Amniotic epithelial cell (primary cell): Measurements from ENCODE around the gene NCK2.
"Not testable (repeated sequence)": the region's sequence is repeated elsewhere in the genome, so short reads cannot be mapped to it uniquely, and the experiment has no call there.

Experiments used
- DNase-seq: peaks from one replicate; pipeline ENCODE4 v3.0.0-alpha.2; 2010; ENCODE audit warnings: low read depth

Gene NCK2

DNA sequence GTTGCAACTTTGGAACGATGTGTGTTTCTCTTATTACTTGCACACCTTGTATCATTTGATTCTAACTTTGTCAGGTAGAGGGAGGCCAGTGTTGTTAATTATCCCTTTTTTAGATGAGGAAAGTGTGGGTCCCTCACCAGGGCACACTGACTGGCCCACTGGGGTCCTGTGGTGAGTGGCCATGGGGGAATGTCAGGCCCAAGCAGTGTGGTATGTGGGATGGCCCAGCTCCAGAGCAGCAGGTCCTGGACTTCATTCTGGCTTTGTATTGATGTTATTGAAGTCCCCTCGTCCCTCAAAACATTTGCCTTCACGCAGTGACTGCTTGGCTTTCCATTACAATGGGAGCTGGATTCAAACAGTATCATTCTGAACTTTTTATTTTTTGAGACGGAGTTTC, 11.7 kb downstream of the NCK2 start:
- no peak for DNase-seq

DNA sequence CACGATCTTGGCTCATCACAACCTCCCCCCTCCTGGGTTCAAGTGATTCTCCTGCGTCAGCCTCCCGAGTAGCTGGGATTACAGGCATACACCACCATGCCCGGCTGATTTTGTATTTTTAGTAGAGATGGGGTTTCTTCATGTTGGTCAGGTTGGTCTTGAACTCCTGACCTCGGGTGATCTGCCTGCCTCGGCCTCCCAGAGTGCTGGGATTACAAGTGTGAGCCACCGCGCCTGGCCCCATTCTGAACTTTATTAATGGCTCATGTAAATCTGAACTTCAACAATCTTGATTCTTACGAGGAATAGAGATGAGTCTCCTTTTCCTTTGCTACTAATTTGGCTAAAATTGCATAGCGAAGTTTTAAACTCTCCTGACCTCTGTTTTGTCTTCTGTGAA, 12.2 kb downstream of the NCK2 start:
- not testable (repeated sequence) for DNase-seq

DNA sequence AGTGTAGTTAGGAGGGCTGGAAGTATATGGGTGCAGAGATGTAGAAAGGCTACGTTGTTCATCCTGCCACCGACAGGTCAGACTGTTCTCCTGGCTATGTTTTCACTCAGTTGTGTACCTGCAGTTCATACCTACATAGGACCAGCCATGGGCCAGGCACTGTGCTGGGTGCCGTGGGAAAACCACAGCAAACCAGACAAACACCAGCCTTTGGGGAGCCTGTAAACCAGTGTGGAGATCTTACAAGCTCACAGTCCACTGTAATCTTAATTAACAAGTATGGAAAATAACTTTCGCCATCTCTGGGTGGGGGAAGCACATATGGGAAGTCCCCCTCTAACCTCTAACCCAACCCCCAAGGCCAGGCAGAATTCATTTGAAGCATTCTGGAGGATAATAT, 12.7 kb downstream of the NCK2 start:
- DNase-seq: no peak

DNA sequence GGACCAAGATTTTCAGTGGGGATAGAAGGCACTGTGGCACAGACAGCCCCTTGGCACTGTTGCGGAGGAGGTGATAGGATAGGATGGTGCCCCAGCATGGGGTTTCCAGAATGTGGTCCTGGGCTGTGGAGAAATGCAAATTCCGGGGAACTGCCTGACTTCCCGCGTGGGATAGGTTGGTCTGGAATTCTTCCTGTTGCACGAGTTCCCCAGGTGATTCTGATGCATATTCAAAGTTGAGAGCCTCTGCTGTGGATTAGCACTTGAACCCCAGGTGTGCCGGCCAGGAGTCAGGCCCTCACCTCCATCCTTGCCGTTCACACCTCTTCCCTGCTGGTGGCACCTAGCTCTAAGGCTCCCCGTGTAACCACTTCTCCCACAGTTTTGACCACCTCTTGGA, 15.5 kb downstream of the NCK2 start:
- DNase-seq: no peak

DNA sequence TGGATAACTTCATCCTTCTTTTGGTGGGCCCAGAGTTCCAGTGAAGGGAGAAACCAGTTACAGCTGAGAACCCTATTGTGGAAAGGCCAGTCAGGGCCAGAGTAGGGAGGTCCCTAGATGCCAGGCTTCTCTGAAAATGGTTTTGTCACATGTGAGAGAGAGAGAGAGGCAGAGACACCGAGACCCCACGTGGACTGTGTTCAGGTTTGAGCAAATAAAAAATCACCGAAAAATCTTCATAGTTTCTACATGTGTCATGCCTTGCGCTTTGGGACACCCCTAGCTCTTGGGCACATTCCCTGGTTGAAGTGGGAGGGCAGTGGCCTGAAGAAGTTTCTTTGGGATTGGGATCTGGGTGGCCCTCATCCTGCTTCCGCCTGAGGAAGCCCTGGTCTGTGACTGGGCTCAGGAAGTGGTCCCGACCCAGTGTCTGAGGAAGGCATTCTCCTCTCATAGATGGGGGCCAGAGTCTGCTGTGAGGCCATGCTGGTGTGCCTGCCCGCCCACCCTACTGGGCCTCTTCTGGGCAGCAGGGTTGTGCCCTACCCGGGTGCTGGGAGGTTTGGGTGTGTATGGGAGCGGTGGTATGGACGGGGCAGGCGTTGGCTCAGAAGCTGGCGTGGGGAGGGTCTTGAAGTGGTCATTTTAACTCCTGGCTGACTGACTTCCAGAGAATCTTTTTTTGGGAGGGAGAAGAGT, 16.1 kb downstream of the NCK2 start:
- no peak for DNase-seq

DNA sequence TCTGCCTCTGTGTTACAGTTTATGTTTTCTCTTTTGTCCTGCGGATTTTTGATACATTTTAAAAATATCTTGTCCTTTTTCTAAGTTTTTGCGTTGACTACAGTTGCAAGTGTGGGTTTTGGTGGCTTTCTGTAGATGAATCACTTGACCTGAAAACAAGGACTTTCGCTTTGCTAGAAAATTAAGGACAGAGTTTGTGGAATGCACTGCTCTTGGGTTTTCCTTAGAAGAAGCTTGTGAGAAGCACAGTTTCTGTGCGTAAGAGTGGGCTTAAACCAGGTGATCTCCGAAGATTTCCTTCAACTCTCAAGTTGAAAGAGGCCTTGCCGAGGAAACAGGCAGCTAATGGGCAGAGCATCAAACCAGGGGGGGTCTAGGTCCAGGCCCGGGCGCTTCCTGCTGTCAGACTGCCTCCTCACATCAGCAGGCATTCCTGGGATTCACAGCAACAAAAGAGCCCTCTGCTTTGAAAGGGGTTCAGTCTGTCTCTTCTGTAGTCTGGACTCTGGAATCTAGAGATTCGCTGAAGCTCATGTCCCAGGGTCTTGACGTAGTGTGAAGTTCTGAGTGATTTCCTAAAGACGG, 17.3 kb downstream of the NCK2 start:
- DNase-seq: no peak

DNA sequence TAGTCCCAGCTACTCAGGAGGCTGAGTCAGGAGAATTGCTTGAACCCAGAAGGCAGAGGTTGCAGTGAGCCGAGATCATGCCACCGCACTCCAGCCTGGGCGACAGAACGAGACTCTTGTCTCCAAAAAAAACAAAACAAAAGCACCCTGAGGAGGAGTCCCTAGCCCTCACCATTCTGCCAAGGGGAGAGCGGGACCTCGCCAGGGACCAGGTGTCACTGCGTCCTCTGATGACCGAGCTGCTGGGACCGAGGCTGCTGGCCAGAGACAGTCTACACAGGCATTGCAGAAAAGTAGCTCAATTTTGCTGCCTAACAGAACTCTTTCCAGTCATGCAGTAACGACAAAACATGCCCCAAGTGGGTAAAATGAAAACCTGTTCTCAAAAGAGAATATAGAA, 18.4 kb downstream of the NCK2 start:
- no peak for DNase-seq

DNA sequence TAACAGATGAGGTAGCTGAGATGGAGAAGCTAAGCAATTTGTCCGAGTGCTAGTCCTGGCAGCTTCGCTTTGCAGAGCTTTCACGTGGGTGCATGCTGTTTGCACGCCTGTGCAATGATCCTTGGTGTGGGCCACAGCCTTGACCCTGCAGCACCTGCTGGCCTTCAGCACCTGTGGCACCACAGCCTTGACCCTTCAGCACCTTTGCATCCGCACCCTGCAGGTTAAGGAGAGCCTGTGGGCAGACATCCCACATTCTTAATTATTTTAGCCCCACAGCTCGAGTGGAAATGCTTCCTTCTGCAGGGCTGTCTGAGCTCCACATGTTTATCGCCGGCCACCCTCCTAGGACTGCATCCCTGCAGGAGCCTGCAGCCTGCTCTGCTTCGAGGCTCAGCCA, 19.3 kb downstream of the NCK2 start:
- no peak for DNase-seq

DNA sequence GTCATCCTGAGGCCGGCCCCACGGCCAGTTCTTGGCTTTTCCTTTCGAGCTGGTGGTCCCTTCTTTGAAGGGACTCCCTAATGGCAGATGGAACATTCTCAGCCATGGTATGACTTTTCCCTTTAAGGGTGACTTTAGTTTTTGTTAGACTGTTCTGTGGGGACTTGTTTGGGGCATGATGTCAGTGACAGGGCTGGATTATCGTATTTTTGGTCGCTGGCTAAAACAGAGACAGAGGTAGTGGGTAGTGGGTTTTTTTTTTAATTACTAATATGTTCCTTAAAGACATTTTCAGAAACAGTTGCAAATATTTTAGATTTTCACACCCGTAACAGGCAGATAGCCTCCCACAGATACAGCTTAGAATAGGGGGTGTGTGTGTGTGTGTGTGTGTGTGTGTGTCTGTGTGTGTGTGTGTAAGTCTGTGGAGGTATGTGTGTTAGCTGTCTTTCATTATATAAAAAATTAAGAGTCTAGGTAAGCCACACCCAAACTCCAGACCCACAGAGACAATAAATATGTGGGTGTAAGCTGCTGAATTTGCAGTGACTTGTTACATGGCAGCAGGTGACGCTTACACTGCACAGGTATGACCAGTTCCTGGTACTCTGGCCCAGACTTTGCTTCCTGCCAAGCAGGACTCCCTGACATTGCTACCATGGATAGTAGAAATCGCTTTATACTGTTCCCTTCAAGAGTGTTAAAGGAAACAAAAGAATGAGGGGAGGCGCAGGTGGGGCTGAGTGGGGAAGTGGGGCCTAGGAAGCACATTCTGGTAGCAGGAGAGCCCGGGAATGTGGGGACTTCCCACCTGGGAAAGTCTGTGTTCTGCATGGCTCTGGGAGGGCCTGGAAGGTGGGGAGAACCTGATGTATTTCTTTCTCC, 20.9 kb downstream of the NCK2 start:
- no peak for DNase-seq

DNA sequence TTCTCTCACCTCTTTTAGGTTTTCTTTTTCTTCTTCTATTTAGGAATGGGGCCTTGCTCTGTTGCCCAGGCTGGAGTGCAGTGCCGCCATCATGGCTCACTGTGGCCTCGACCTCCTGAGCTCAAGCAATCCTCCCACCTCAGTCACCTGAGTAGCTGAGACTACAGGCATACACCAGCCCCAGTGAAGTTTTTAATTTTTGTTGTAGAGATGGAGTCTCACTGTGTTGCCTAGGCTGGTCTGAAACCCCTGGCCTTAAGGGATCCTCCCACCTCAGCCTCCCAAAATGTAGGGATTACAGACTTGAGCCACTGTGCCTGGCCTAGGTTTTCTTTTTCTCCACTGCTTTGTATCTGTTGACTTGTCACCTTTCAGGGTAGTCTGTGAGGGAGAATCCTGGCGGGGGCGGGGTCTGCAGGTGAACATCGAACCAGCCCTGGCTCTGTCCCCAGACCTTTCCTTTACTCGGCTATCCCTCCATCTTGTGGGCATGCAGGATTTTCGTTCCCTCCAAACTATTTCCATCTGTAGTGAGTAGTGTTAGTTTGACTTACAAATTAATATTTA, 21.7 kb downstream of the NCK2 start:
- DNase-seq: no peak

DNA sequence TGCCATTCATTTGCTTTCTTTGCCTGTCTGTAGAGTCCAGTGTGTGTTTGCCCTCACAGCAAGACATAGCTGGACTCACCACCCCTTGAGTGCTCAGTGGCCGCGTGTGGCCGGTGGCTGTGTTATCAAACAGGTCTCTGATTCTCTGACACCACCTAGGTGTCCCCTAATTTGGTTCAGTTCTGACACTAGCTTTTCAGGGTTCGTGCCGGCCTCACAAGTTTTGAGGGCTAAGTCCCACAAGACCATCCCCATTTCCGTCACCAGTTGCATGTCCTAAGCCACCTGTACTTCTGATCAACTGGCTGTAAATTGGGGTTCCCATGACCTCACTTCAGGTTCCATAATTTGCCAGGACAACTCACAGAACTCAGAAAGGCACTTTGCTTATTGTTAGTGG, 23.5 kb downstream of the NCK2 start:
- no peak for DNase-seq

DNA sequence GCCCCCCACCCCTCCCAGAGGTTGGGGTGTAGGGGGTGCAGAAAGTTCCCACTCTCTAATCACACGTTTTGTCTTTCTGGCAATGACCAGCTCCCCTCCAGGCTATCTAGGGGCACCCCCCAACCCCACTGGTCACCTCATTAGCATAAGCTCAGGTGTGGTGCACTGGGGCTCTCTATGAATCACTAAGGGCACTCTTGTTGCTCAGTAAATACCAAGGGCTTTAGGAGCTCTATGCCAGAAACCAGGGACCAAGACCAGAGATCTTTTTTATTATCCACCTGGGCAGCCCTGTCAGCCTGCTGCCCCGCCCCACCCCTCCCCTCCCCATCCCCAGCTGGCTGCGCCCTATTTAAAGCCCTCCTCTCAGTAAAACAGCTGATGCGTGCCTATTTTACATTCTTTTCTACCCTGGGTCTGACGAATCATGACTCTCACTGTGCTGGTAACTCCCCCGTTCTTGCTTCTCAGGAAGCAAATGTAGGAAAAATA, 24.3 kb downstream of the NCK2 start:
- peak; percentile 75 for DNase-seq

DNA sequence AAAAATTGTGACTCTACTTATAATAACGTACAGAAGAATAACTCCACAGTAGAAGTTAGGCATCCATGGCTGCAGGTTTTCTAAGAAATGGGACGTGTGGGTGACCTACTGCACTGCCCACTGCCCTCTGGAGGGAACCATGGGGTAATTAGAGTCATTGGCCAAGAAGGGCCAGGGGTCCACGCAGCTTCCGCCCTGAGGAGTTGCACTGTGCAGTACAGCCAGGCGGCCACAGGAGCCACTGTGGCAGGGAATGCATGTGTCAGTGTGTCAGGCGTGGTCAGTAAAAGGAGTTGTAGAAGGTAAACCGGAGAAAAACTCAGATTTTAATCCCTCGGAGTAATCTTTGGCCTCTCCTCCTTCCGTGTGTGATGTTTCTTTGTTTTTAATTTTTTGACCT, 24.8 kb downstream of the NCK2 start:
- DNase-seq: no peak

DNA sequence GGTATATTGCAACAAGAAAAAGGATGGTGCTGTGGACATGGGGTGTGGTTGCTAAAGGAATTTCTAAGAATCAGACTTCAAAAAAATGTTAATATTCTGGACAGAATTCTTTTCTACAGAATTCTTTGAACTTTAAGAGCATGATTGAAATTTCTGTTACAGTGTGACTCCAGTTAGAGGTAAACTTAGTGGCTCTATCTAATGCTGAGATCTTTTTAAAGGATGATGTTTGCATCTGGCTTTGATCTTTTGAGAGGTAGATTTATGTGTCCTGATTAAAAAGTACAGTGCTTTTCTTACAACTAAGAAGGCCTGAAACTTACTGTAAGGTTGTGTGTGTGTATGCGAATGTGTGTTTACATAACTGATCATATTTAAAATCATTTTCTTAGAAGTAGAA, 25.4 kb downstream of the NCK2 start:
- no peak for DNase-seq

DNA sequence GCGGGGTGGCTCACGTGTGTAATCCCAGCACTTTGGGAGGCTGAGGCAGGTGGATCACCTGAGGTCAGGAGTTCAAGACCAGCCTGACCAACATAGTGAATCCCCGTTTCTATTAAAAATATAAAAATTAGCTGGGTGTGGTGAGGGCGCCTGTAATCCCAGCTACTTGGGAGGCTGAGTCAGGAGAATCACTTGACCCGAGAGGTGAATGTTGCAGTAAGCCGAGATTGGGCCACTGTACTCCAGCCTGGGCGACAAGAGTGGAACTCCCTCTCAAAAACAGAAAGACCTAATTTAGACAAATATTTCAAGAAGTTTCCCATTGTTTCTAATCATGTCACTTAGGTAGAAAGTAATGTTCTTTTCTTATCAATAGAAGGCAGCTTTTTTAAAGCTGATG, 26.6 kb downstream of the NCK2 start:
- not testable (repeated sequence) for DNase-seq

DNA sequence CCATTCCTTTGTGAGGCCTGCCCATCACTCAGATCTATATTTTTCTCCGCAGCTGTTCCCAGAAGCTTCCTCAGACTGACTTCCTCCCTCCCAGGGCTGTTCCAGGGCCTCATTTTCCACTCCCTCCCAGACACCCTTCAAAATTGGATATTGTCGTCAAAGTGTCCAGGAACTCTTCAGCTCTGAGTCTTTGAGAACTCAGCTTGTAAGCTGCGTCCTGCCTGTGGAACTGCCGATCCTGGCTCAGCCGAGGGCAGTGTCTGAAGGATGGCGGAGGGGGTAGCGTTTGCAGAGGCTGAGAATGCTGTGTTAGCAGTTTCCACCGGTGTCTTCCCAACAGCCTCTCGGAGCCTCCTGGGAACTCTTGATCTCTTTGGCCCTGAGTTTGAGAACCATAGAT, 27.1 kb downstream of the NCK2 start:
- DNase-seq: no peak

DNA sequence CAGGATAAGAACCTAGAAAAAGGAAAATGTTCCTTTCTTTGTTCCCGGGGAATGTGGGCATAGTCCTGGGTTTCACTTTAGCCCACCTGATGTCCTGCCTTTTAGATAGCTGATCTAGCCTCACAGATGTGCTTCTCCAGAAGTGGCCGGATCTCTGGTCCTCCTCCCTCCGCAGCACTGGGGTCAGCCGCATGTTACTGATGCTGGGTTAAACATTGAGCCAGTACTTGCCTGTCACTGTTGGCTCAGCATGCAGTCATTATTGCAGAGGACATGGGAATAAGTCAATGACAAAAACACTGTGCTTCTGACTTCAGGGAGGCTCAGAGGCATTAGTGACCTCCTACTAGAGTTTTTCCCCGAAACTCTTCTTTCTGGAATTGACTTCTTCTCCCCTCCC, 27.6 kb downstream of the NCK2 start:
- no peak for DNase-seq

DNA sequence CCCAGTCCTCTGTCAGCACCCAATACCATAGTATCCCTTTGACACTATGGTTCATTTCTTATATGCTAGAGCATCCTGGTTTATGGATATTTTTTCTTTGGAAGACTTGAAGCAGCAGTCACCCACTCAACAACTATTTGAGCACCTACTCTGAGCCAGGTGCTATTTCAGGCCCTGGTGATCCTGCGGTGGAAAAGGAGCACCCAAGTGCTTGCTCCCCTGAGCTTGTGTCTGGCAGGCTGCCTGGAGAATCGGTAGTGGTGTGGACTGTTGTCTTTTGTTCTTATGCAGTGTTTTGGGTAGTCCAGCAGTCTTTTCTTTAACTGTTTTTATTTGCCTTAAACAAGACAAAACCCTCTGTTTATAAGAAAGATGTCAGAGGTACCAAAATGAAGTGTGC, 28.9 kb downstream of the NCK2 start:
- DNase-seq: no peak

DNA sequence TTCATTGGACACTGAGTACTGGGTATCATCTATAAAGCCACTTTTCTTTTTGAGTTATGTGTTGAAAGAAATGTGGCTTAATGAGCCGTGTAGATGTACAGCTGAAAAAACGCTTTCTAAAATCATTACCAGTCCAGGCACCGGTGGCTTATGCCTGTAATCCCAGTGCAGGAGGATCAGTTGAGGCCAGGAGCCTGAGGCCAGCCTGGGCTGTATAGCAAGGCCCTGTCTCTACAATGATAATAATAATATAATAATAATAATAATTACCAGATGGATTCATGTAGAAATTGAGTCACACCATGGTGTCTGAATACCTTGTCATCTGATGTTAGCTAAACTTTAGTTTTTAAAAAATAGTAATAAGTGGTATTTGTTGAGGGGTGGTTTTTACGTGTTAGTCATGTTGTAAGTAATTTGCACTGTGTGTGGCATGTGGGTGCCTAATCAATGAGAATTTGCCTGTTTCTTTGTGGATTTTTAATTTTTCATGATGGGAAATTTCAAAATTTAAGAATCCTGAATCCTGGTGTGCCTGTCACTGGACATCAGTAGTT, 30.1 kb downstream of the NCK2 start:
- DNase-seq: no peak

DNA sequence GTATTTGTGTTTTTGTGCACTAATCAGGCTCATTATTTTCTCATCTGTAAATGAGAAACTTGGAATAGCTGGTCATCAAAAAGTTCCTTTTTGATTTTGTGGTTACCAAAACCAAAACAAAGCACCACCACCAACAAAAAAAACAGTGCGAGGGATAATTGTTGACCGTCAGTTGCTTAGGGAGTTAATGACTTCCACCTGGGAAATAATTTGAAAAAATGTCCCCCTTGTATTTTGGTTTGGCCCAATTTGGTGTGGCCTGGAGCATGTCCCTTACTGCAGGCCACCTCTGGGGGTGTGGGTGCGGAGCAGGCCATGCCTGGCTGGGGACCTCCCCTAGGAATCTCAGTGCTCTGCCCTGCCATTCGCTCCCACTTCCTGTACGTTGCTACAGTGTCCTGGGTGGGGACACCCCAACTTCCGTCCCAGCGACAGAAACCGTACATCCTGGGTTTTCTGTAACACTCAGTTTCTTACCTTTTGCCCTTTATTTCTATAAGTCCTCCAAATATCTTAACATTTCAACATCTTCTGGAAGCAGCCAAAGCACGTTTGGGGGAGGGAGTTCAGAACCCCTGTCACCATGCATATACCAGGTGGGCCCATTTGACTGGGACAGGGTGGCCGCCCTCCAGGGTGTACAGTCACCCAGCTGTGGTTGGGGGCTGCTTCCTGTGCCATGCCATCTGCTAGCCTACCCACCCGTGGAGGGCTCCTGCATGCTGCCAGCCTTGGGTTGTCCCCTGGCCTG, 31.3 kb downstream of the NCK2 start:
- no peak for DNase-seq

DNA sequence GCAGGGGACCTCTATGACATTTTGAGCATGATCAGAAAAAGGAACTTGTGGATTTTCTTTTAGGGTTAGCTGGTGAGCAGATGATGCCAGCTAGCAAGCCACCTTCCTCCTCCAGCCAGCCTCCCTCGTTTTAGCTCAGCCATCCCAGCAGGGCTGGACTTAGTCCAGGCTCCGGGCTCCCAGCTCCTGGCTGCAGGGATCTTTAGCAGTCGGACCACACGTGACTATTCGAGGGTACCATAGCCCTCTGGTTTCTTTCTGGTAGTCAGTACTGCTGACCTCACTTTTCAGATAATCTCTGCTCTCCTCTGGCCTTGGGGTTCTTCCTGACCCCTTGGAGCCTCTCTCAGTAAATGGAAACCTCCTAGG, 31.8 kb downstream of the NCK2 start:
- no peak for DNase-seq

DNA sequence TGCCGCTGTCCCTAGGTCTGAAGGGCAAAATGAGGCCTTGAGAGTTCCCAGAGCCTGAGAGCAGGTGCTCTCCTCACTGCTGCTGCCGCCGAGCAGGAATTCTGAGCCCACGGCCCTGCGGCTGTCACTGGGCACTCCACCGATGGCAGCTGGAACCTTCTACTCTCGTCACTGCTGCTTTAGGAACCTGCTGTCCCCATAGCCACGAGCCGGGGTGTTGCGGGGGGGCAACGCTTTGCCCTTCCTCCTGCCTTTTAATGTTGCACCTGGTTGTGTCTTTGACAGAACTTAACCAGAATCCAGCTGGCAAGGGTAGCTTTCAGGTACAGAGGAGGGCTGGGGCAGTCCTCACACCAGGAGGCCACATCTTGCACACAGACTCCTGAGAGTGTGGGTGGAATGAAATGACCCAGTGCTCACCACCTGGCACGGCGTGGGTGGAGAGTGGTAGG, 32.3 kb downstream of the NCK2 start:
- DNase-seq: no peak
